Measurements from ENCODE around the gene LRRC3C.

The LRRC3C gene

DNA sequence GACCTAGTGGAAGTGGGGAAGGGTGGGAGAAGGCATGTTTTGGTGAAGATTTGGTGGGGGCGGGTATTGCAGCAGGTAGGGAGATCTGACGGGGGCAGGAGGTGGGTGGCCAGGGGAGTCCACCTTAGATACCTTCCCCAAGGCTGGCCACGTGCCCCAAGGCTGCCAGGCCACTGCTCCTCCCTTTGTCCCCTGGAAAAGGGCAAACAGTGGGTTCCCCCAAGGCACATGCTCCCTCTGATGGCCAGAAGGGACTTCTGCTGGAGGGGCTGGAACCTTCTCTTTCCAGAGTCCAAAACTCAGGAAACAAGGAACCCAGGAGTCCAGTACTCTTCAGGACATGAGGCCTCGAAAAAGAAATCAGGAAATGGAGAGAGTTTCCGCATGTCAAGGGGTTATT, 46.9 kb downstream of the LRRC3C start:
- no peak for DNase-seq (ENCODE audit: low read depth in 1 of 2, low spot score in 1 of 2)

DNA sequence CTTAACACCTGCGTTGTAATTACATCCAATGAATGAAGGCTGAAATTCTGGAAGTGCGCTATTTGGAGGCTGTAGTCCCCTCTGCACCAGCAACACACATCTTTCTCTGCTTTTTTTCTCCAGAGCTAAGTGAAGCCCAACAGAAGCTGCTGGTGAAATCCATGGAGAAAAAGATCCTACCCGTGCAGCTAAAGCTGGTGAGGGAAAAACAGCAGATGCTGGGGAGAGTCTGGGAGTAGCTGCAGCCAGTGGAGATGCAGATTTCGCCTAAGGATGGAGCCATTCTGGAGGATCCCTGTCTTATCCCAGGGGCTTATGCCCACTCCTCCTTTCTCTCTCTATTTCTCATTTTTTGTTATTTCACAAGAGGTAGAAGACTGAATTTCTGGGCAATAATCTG, 48.3 kb downstream of the LRRC3C start:
- DNase-seq (ENCODE audit: low read depth in 1 of 2, low spot score in 1 of 2) = no peak

DNA sequence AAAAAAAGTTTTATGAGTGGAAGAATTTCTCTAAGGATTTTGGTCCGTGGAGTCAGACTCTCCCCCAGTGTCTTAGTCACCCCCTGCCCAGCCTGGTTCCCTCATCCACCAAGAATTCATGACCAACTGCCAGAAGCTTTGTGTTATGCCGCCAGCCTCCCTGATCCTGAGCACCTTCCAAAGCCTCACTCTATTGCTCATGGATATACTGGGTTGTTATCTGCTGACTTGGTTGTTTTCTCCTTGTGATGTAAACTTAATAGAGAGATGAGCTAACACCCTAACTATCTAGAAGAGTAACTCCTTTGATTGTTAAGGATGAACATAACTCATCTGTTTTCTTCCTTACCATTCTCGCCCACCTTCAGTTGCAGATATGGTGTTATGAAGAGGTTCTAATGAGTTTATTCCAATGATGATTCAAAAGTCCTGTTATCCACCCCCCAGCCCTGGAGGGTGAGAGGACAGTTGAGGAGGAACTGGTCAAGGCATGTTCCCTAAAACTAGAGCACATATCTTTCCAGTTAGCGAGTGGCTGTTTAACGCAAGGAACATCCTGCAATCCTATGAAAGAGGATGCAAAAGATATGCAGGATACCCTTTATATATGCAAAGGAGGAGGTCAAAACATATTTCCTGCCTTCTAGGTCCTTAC, 51.6 kb downstream of the LRRC3C start:
- no peak for DNase-seq (ENCODE audit: low read depth in 1 of 2, low spot score in 1 of 2)

DNA sequence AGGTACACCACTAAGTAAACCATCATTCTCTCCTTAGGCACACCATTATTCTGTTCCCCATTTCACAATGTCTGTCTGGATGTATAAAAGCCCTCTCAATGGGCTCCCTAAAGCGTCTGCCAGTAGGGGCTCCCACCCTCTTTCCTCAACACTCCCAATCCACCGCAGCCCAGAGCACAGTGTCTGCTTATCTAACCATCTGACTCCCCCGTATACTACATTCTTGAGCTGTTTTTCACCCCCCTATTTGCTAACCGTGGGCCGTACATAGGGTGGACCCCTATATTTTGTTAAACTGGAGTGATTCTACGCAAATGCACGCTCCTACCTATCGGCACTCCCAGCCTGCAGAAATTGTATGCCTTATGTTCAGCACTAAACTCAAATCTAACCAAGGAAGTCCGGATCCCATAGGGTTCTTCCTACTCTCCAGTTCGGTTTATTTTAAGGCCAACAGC, 52.4 kb downstream of the LRRC3C start:
- DNase-seq (ENCODE audit: low read depth in 1 of 2, low spot score in 1 of 2) = peak in 1 of 2 donors; percentile 9

DNA sequence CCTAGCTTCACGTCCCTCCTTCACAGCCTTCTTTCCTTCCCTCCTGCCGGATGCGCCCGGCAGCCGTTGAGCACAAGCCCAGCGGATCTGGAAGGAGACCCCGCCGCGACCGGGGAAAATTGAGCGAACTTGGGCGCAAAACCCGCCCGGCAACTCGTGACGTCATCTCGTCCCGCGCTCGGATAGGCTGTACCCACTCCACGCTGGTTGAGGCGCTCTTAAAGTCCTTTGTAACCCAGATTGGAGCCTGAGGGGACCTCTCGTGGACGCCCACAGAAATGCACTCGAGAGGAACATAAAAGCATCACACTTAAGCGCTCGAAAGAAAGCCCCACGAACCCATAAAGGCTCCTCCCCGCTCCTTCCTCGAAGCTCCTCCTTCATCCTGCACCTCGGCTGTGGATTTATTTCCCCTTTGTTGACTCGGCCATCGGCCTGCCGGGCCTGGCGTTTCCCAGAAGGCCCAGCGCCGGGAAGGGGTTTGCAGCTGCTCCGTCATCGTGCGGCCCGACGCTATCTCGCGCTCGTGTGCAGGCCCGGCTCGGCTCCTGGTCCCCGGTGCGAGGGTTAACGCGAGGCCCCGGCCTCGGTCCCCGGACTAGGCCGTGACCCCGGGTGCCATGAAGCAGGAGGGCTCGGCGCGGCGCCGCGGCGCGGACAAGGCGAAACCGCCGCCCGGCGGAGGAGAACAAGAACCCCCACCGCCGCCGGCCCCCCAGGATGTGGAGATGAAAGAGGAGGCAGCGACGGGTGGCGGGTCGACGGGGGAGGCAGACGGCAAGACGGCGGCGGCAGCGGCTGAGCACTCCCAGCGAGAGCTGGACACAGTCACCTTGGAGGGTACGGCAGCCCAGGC, 53.0 kb downstream of the LRRC3C start, which contains the start of gene PSMD3:
Gene PSMD3, plus strand, starts transcription at position 457 of the 856 bp plus-strand sequence. Its CDS starts 164 bp downstream, at position 621.
- DNase-seq (ENCODE audit: low read depth in 1 of 2, low spot score in 1 of 2) = peak; percentile 94 to 98

DNA sequence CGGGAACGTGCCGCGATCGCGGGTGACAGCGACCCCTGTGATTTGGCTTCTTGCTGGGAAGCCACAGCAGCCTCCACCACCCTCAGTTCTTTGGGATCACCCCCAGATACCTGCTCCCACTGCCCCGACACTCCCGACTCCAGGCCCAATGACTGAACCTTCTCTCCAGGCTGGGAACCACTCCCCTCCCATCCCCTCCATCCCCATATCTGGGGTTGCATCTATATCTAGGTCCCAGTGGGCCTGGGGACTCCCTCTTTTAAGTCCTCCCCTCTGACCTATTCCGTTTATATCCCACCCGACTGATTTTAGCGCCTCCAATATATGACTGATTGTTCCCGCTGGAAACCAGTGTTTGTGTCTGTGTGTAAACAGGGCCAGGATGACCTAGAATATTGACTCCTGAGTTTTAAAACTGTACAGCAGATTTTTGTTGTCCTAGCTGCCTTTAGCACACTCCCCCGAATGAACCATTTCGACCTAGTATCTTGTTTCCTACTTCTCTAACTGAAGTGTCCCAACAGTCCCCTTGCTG, 53.7 kb downstream of the LRRC3C start:
- no peak for DNase-seq (ENCODE audit: low read depth in 1 of 2, low spot score in 1 of 2)

DNA sequence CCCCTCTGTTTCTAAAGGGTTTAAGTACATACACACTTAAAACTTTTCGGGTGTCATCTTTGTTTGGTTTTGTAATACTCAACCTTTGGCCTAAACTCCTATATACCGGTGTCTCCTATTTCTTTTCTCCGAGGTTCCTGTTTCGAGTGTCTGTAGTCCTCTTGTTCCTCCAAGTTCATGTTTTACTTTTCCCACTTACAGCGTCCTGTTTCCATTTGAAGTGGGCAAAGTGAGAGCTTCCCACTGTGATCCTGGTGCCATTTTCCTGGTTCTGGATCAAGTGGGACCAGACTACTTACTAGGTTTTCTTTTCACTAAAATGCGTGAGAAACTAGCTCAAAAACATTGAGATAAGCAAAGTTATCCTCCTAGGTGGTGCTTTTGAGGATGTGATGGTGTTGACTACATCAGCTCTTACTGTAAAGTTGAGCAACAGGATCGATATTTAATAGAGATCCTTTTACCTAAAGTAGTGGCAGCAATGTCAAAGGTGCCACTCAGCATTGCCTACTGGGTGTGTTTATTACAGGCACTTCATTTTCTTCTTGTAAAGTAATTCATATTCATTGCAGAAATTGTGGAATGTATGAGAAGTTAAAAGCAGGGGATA, 54.3 kb downstream of the LRRC3C start:
- DNase-seq (ENCODE audit: low read depth in 1 of 2, low spot score in 1 of 2) = no peak

DNA sequence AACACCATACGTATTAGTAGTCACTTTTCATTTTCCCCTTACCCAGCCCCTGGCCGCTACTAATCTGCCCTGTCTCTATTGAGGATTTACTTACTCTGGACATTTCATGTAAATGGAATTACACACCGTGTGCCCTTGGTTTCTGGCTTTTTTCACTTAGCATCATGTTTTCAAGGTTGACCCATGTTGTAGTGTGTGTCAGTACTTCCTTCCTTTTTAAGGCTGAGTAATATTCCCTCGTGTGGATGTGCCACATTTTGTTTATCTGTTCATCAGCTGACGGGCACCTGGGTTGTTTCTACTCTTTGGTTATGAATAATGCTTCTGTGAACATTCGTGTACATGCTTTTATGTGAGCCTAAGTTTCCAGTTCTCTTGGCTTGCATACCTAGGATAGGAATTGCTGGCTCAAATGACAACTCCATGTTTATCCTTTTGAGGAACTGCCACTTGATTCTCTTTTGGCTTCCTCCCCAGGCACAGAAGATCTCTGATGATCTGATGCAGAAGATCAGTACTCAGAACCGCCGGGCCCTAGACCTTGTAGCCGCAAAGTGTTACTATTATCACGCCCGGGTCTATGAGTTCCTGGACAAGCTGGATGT, 60.8 kb downstream of the LRRC3C start:
- DNase-seq (ENCODE audit: low read depth in 1 of 2, low spot score in 1 of 2) = no peak

DNA sequence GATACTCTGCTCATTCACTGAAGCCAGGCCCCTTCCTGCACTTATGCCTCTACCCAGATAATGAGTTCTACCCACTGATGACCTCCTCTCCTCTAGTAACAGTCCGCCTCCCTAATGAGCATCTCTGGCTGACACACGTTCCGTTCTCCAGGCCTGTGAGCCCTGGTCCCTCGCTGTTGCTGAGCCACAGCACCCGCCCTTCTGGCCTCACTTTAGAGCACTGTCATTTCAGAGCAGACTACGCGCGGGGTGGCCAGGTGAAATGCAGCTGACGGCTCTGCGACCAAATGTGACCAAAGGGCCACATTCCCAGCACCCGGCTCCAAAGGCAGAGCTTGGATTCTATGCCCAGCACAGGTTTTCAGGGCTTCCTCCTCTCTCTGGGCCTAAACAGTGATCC, 66.9 kb downstream of the LRRC3C start:
- DNase-seq (ENCODE audit: low read depth in 1 of 2, low spot score in 1 of 2) = no peak

Data from activated CD4-positive, alpha-beta T cell treated with anti-CD3 and anti-CD28 coated beads, Interleukin-2, amount 50 U/mL, for 24 hours (primary cell).